ENCODE measurements around the gene TCOF1.

Gene TCOF1

DNA sequence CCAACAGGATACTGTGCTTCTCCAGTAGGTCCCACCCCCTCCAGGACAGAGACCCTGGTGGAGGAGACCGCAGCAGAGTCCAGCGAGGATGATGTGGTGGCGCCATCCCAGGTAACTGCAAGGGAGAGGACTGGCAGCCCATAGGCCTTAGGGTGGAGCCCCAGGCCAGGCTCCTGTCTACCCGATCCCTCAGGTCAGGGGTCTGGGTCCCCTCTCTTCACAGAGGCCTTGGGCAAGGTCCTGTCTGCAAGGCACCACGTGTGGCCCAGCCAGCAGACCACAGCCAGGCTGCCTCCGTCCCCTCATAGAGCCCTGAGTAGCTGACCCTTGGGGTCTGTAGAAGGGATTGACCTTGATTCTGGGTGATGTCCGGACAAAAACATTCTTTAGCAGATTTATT lies 35.2 kb downstream of the TCOF1 start:
- TF ChIP-seq, protein P1, sequence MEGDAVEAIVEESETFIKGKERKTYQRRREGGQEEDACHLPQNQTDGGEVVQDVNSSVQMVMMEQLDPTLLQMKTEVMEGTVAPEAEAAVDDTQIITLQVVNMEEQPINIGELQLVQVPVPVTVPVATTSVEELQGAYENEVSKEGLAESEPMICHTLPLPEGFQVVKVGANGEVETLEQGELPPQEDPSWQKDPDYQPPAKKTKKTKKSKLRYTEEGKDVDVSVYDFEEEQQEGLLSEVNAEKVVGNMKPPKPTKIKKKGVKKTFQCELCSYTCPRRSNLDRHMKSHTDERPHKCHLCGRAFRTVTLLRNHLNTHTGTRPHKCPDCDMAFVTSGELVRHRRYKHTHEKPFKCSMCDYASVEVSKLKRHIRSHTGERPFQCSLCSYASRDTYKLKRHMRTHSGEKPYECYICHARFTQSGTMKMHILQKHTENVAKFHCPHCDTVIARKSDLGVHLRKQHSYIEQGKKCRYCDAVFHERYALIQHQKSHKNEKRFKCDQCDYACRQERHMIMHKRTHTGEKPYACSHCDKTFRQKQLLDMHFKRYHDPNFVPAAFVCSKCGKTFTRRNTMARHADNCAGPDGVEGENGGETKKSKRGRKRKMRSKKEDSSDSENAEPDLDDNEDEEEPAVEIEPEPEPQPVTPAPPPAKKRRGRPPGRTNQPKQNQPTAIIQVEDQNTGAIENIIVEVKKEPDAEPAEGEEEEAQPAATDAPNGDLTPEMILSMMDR (IDR thresholded peaks at IDR 0.05; ENCODE audit: extremely low read depth, missing control alignments), result no peak

DNA sequence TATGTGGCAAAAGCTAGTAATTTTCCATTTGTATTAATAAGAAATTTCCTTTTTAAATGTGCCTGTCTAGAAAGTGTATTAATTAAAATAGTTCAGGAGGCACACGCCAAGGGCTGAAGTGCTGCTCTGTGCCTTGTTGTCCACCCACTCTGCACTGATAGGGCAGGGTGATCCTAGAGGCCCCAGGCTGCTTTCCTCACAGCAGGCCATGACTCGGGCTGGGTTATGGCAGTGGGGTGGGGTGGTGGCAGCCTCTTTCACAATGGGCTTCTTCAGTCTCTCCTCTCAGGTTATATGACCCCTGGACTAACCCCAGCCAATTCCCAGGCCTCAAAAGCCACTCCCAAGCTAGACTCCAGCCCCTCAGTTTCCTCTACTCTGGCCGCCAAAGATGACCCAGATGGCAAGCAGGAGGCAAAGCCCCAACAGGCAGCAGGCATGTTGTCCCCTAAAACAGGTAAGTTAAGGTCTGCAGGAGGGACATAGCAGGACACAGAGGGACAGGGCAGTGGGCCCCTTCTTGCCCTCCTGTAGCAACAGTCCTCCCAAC lies 35.7 kb downstream of the TCOF1 start:
- TF ChIP-seq, protein P1 (IDR thresholded peaks at IDR 0.05; ENCODE audit: extremely low read depth, missing control alignments), result no peak
- DNase-seq (ENCODE audit: low spot score), result no peak

More for the DNA sequence above, 35.2 kb downstream of the TCOF1 start:
- DNase-seq (ENCODE audit: low spot score), result no peak

DNA sequence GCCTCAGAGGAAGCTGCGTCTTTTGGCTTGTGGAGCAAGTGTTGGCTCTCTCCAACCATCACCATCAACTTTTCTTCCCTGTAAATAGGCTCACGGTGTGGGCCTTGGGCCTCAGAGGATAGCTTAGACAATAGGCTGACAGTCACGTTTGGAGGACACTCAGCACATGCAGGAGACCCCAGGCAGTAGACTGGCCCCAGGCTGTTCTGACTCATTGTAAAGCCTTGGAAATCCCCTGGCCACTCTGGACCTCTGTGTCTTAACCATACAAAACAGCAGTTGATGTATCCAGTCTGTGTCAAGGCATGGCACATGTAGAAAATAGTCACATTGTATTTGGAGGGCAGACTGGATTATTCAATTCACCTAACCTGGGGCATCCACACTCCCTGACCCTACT lies 36.6 kb downstream of the TCOF1 start:
- TF ChIP-seq, protein P1 (IDR thresholded peaks at IDR 0.05; ENCODE audit: extremely low read depth, missing control alignments), result no peak
- peak; percentile 67 for DNase-seq (ENCODE audit: low spot score)

DNA sequence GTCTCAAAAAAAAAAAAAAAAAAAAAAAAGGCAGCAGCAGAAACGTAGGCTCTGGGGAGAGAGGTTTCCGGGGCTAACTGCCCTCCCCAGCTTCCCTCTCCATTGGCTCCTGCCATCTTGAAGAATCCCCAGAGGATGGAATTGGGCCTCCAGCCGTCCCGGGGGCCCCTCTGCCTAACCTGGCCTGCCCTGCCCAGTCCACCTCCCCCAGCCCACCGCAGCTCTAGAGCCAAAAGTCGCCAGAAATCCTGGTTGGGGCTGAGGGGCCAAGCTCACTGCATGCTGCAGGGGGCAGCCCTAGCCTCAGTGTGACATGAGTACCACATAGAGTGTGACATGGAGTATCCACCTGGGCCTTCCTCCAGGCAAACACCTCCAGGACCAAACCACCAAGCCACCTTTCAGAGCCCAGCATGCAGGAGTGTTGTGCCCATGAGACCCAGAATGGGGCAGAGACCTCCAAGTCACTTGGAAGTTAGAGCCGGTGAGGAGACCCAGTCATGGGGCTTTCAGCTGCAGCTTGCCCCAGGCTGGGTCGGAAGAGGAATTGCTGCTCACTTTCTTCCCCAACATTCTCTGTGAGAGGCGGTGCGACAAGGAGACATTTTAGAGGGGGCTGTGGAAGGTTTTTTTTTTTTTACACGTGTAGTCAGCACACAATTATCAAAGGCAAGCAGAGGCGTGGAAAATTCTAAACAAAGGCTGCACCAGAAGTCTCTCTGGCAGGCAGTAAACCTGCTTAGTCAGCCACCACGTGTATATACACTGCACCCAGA lies 37.6 kb downstream of the TCOF1 start:
- TF ChIP-seq, protein P1 (IDR thresholded peaks at IDR 0.05; ENCODE audit: extremely low read depth, missing control alignments), result no peak
- DNase-seq (ENCODE audit: low spot score), result no peak

DNA sequence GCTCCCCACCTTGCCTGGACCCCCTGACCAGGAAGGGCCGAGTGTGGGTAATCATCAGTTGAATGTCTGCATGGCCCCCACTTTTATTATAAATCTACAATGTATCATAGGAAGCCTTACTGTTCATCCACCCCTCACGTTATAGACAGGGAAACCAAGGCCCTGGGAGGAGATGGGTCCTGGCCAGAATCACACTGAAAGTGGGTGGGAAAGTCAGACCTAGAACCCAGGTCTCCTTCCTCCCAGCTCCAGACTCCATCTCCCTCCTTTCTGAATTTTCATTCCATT lies 38.1 kb downstream of the TCOF1 start:
- TF ChIP-seq, protein P1 (IDR thresholded peaks at IDR 0.05; ENCODE audit: extremely low read depth, missing control alignments), result no peak
- DNase-seq (ENCODE audit: low spot score), result no peak

DNA sequence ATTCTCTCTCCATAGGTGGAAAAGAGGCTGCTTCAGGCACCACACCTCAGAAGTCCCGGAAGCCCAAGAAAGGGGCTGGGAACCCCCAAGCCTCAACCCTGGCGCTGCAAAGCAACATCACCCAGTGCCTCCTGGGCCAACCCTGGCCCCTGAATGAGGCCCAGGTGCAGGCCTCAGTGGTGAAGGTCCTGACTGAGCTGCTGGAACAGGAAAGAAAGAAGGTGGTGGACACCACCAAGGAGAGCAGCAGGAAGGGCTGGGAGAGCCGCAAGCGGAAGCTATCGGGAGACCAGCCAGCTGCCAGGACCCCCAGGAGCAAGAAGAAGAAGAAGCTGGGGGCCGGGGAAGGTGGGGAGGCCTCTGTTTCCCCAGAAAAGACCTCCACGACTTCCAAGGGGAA lies 38.8 kb downstream of the TCOF1 start:
- no peak for DNase-seq (ENCODE audit: low spot score)
- TF ChIP-seq, protein P1 (IDR thresholded peaks at IDR 0.05; ENCODE audit: extremely low read depth, missing control alignments), result no peak

DNA sequence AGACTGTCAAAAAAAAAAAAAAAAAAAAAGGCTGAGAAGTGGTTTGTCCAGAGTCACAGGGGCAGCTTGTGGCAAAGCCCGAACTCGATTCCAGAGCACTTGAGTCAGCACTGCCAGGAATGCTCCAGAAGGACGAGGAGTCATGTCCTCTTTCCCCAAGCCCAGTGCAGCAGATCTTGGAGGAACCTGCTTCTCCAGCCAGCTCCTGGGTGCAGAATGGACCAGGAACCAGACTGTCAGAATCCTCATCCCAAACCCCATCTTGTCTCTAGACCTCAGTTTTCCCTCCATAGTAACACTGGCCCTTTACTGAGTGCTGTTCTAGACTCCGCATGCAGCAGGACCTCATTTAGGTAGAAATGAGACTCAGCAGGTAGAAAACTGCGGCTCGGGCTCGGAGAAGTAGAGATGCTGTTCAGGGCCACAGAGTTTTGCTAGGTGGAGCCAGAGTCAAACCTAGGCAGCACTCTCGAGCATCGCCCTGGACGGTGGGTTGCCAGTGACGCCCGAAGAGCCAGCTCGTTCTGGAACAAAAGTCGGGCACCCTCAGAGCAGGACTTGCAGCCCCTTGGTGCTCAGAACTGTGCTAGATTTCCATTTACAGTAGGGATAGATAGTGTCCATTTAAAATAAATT lies 39.8 kb downstream of the TCOF1 start:
- TF ChIP-seq, protein P1 (IDR thresholded peaks at IDR 0.05; ENCODE audit: extremely low read depth, missing control alignments), result no peak
- no peak for DNase-seq (ENCODE audit: low spot score)
